Endodermal cell (in vitro differentiated cells): ENCODE data around the gene GSC2. TPM values are rescaled to one million over a fixed set of nuclear protein-coding genes. Genes with fewer than 3 reads are reported as not detected.

ENCODE experiments used
- DNase-seq: peaks from one replicate; pipeline ENCODE4 v3.0.0-alpha.2; 2017
- H3K27ac ChIP-seq: 2 replicates; pipeline ENCODE4 v1.5.1; 2013; ENCODE audit warnings: mild to moderate bottlenecking, low read depth, low read length, moderate library complexity
- H3K27me3 ChIP-seq: 2 replicates; pipeline ENCODE4 v1.6.1; 2013; ENCODE audit warnings: mild to moderate bottlenecking, low read length, moderate library complexity; ENCODE audit not compliant: insufficient read depth, control insufficient read depth, poor library complexity, severe bottlenecking
- H3K36me3 ChIP-seq: 2 replicates; pipeline ENCODE4 v1.7.0; 2013; ENCODE audit warnings: mild to moderate bottlenecking, low read length, moderate library complexity; ENCODE audit not compliant: control insufficient read depth, insufficient read depth
- H3K4me1 ChIP-seq: one replicate; pipeline ENCODE4 v1.7.0; 2013; ENCODE audit warnings: low read length; ENCODE audit not compliant: control insufficient read depth, insufficient read depth
- H3K4me3 ChIP-seq: 2 replicates; pipeline ENCODE4 v1.5.1; 2013; ENCODE audit warnings: mild to moderate bottlenecking, low read length, moderate library complexity
- H3K9ac ChIP-seq: 2 replicates; pipeline ENCODE4 v1.6.1; 2013; ENCODE audit warnings: mild to moderate bottlenecking, low read length, moderate library complexity; ENCODE audit not compliant: poor library complexity, severe bottlenecking; ENCODE audit errors: extremely low read depth
- H3K9me3 ChIP-seq: 2 replicates; pipeline ENCODE4 v1.6.1; 2013; ENCODE audit warnings: mild to moderate bottlenecking, low read length, moderate library complexity; ENCODE audit not compliant: control insufficient read depth
- H3K27ac Mint-ChIP-seq: 2 replicates; pipeline ENCODE4 v1.8.0; 2020; ENCODE audit warnings: mixed read lengths
- H3K27me3 Mint-ChIP-seq: 2 replicates; pipeline ENCODE4 v1.8.0; 2021; ENCODE audit warnings: mild to moderate bottlenecking, mixed read lengths; ENCODE audit not compliant: insufficient read depth
- H3K36me3 Mint-ChIP-seq: 2 replicates; pipeline ENCODE4 v1.8.0; 2020; ENCODE audit warnings: low read depth, mixed read lengths
- H3K4me1 Mint-ChIP-seq: 2 replicates; pipeline ENCODE4 v1.8.0; 2020; ENCODE audit warnings: mixed read lengths
- H3K4me3 Mint-ChIP-seq: 2 replicates; pipeline ENCODE4 v1.8.0; 2020; ENCODE audit warnings: mild to moderate bottlenecking, moderate library complexity, mixed read lengths
- H3K9me3 Mint-ChIP-seq: 2 replicates; pipeline ENCODE4 v1.8.0; 2020; ENCODE audit warnings: mild to moderate bottlenecking, mixed read lengths
- CTCF ChIP-seq: fragments of 200-600 bp; sonication (generic); conservative IDR thresholded peaks from 2 replicates; pipeline ENCODE4 v1.5.0; 2021; ENCODE audit warnings: antibody characterized with exemption, mild to moderate bottlenecking
- WGBS, 2 experiments: methylation state at CpG; one replicate each; pipeline versions ENCODE4 v1.1.5 to v1.1.7; 2013; ENCODE audit warnings: missing lambda C conversion rate in 2 of 2, mixed read lengths in 1 of 2; ENCODE audit not compliant: insufficient coverage in 1 of 2, insufficient read length in 1 of 2; 5-methylcytosine and 5-hydroxymethylcytosine counted together
- total RNA-seq, 2 donors: library from RNA; stranded (reverse); fragmentation: NEBNext Ultra II Directional in 1 of 2; extraction: Animal tissue kit (Norgen Biotek cat#: 25700) in 1 of 2; gene quantifications; 2 replicates in 1 of 2; 3 replicates in 1 of 2; pipeline ENCODE4 v1.2.1, GENCODE V29; 2021

The GSC2 gene
- total RNA-seq, 2 donors from 2014 or later = not detected

GRCh38 chr22:19108807-19109197 is 41.3 kb downstream of the GSC2 start:
- WGBS, 2 experiments = 67 to 76% methylated on average over 2 to 3 of the region's 3 CpGs
- no peak overlapping the region for H3K27ac Mint-ChIP-seq
- no peaks in the 10 kb centered on the region for H3K9me3 Mint-ChIP-seq
- H3K27ac ChIP-seq = no peak overlapping the region
- no peak for DNase-seq
- H3K27me3 Mint-ChIP-seq = no peaks in the 10 kb centered on the region
- peaks cover 3% of the 10 kb centered on the region for H3K4me1 ChIP-seq
- H3K9ac ChIP-seq = no peak overlapping the region
- H3K36me3 Mint-ChIP-seq = peaks cover 4% of the 10 kb centered on the region
- H3K36me3 ChIP-seq = peaks cover 4% of the 10 kb centered on the region
- no peak for TF ChIP-seq CTCF
- H3K4me1 Mint-ChIP-seq = peaks cover 19% of the 10 kb centered on the region
- no peaks in the 10 kb centered on the region for H3K27me3 ChIP-seq
- H3K4me3 ChIP-seq = no peak overlapping the region
- no peak overlapping the region for H3K4me3 Mint-ChIP-seq
- no peaks in the 10 kb centered on the region for H3K9me3 ChIP-seq

GRCh38 chr22:19107730-19108074 is 42.4 kb downstream of the GSC2 start:
- peaks cover 3% of the 10 kb centered on the region for H3K4me1 ChIP-seq
- Mint-ChIP-seq H3K9me3 (no peaks in the 10 kb centered on the region), H3K27ac (no peak overlapping the region), H3K27me3 (no peaks in the 10 kb centered on the region), H3K4me1 (peaks cover 19% of the 10 kb centered on the region), H3K4me3 (no peak overlapping the region), H3K36me3 (peaks cover 4% of the 10 kb centered on the region)
- no peak overlapping the region for H3K9ac ChIP-seq
- H3K9me3 ChIP-seq = no peaks in the 10 kb centered on the region
- no peak for DNase-seq
- H3K27me3 ChIP-seq = no peaks in the 10 kb centered on the region
- H3K36me3 ChIP-seq = no peaks in the 10 kb centered on the region
- H3K27ac ChIP-seq = no peak overlapping the region
- TF ChIP-seq CTCF = no peak
- H3K4me3 ChIP-seq = no peak overlapping the region
- WGBS, 2 experiments = 95 to 100% methylated on average over 8 of the region's 8 CpGs

GRCh38 chr22:19106886-19107729 is 43.0 kb downstream of the GSC2 start:
- peaks cover 3% of the 10 kb centered on the region for H3K36me3 Mint-ChIP-seq
- no peak overlapping the region for H3K27ac Mint-ChIP-seq
- Histone ChIP-seq H3K9me3 (no peaks in the 10 kb centered on the region), H3K4me1 (peaks cover 3% of the 10 kb centered on the region), H3K36me3 (no peaks in the 10 kb centered on the region), H3K4me3 (no peak overlapping the region), H3K27ac (no peak overlapping the region), H3K9ac (no peak overlapping the region), H3K27me3 (no peaks in the 10 kb centered on the region)
- no peak overlapping the region for H3K4me3 Mint-ChIP-seq
- no peak for DNase-seq
- peaks cover 19% of the 10 kb centered on the region for H3K4me1 Mint-ChIP-seq
- no peaks in the 10 kb centered on the region for H3K9me3 Mint-ChIP-seq
- 75 to 89% methylated on average over 1 to 3 of the region's 3 CpGs for WGBS, 2 experiments
- no peaks in the 10 kb centered on the region for H3K27me3 Mint-ChIP-seq
- no peak for TF ChIP-seq CTCF
